Retinal pigment epithelial cell (primary cell): ENCODE results near the gene NPC1L1.

Experiments used
- DNase-seq: peaks from one replicate; pipeline ENCODE4 v3.0.0-alpha.2; 2010; ENCODE audit warnings: low read depth
- H3K4me3 ChIP-seq: 2 replicates; pipeline ENCODE4 v1.5.1; 2011; ENCODE audit warnings: mild to moderate bottlenecking, low read length, control low read depth, moderate library complexity
- TF ChIP-seq, protein P1 (sequence below): conservative IDR thresholded peaks from 2 replicates; pipeline ENCODE4 v1.5.1; 2011; ENCODE audit warnings: low read depth, low read length, control low read depth, inconsistent platforms

NPC1L1 gene

DNA sequence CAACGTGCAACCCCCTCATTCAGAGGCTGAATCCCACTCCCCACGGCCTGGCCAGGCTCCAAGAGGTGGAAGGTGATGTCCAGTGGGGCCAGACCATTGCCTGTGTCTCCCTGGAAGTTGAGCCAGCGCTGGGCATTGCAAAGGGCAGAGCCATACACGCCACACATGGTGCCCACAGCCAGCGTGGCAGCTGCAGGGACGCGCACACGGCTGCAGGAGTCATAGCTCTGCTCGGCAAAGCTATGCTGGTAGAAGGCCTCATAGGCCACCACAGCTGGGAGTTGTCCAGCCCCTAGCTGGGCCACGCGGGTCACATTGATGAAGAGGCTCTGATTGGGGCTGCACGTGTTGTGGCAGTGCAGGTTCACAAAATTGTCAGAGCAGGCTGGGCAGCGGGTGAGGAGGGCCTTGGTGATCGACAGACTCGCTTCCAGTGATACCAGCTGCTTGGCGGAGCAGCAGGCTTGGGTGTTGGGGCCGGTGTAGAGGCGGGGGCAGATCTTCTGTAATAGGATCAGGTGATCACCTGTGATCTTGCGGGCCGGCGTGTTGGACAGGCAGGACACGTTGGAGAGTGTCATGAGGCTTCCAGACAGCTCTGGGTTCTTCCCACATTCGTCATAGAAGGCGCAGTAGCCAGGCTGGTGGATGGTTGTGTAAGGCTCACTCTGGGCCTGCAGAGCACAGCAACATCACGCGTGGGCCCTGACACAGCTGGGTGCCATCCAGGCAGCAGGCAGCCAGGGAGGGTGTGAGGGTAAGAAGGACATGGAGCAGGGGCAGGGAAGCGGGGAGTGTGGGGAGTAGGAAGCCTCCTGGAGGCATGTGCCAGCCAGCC, 1.2 kb downstream of the NPC1L1 start:
- DNase-seq = no peak
- TF ChIP-seq, protein P1, sequence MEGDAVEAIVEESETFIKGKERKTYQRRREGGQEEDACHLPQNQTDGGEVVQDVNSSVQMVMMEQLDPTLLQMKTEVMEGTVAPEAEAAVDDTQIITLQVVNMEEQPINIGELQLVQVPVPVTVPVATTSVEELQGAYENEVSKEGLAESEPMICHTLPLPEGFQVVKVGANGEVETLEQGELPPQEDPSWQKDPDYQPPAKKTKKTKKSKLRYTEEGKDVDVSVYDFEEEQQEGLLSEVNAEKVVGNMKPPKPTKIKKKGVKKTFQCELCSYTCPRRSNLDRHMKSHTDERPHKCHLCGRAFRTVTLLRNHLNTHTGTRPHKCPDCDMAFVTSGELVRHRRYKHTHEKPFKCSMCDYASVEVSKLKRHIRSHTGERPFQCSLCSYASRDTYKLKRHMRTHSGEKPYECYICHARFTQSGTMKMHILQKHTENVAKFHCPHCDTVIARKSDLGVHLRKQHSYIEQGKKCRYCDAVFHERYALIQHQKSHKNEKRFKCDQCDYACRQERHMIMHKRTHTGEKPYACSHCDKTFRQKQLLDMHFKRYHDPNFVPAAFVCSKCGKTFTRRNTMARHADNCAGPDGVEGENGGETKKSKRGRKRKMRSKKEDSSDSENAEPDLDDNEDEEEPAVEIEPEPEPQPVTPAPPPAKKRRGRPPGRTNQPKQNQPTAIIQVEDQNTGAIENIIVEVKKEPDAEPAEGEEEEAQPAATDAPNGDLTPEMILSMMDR = no peak
- H3K4me3 ChIP-seq = no peak overlapping the region

DNA sequence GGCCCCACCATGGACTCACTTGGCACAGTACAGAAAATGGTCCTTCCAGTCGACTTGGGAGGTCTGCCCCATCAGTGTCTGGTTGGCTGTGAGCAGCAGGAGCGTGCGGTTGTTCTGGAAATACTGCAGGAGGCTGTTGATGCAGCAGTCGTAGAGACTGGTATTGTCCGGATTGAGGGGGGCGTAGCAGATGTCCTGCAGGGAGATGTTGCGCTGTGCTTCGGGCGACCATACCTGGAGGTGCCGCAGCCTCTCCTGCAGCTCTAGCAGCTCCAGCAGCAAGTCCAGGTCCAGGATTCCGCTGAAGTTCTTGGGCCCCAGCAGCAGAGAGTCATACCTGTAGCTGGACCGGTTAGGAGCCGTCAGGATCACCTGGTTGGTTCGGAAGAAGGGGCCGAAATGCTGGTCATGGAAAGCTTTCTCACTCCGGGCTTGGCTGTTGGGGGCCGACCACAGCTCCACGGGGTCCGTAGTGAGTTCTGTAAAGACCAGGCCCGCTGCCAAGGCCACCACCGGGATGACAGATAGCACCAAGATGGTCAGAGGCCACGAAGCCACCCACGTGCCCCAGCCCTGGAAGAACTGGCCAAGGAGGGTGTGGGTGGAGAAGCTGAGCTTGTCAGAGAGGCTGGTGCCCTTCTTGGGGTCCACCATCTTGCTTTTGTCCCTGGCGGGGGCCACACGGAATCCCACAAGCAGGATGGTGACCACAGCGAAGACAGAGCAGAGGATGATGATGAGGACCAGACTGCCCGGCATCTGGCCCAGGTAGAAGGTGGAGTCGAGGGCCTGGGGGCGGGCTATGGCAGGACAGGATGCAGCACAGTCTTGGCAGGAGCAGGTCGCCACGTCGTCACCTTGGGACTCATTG, 2.1 kb downstream of the NPC1L1 start:
- no peak for DNase-seq
- TF ChIP-seq, protein P1 = no peak
- H3K4me3 ChIP-seq = no peak overlapping the region

DNA sequence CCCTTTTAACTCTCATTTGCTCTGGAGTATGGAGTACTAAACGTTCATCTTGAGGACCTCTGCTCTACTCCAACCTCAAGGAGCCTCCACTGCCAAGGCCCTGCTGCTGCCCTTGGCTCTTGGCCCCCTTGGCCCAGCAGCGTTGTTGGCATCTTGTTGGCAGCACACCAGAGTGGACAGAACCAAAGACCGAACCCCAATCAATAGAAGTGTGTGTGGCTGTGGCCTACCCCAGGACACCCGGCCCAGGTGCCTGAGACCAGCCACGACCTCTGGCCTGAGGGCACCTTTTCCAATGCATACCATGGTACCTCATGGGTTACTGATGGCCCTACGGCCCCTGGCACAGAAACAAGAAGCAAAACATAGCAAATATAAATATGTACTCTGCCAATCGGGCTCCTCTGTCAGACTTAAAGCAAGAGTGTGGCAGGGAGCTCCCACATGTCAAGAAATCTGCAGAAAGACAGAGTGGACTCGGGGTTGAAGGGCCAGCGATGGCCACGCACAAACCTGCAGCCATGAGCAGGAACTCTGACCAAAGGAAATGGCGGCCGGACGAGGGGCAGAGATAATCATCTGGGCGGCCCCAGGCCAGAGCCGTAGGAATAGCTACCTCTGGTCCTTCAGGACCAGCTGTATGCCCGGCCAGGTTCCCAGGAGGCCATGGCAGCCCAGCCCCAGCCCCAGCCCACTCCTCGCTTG, 2.9 kb downstream of the NPC1L1 start:
- no peak overlapping the region for H3K4me3 ChIP-seq
- TF ChIP-seq, protein P1 = no peak
- DNase-seq = no peak

GRCh38 chr7:44537442-44537841, 3.7 kb downstream of the NPC1L1 start:
- no peak overlapping the region for H3K4me3 ChIP-seq
- TF ChIP-seq, protein P1 = no peak
- DNase-seq = no peak

DNA sequence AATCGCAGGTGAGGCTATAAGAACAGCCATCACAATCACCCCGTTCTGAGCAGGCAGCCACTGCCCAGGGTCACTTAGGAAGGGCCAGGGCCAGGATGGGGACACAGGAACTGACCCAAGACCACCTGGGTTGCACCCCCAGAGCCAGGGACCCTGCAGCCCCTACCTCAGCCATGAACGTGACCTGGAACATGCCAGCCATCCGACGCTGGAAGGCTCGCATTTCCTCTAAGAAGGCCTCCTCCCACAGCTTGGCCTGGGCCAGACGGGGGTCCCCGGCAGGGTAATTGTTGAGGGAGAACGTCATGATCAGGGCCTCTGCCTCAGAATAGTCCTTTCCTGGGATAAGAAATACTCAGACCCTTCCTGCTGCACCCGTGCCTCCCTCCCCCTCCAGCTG, 5.0 kb downstream of the NPC1L1 start:
- H3K4me3 ChIP-seq = no peak overlapping the region
- TF ChIP-seq, protein P1 = no peak
- DNase-seq = no peak

- TF ChIP-seq, protein P1 = no peak
- H3K4me3 ChIP-seq = no peak overlapping the region
Observed at GRCh38 chr7:44535348-44536064, 5.6 kb downstream of the NPC1L1 start.

More at GRCh38 chr7:44535348-44536064, 5.6 kb downstream of the NPC1L1 start:
- no peak for DNase-seq
